ENCODE data around the gene KCNH3.
A peak's percentile ranks its signal among the peaks of the same experiment; 100 is the strongest.

Gene KCNH3, protein sequence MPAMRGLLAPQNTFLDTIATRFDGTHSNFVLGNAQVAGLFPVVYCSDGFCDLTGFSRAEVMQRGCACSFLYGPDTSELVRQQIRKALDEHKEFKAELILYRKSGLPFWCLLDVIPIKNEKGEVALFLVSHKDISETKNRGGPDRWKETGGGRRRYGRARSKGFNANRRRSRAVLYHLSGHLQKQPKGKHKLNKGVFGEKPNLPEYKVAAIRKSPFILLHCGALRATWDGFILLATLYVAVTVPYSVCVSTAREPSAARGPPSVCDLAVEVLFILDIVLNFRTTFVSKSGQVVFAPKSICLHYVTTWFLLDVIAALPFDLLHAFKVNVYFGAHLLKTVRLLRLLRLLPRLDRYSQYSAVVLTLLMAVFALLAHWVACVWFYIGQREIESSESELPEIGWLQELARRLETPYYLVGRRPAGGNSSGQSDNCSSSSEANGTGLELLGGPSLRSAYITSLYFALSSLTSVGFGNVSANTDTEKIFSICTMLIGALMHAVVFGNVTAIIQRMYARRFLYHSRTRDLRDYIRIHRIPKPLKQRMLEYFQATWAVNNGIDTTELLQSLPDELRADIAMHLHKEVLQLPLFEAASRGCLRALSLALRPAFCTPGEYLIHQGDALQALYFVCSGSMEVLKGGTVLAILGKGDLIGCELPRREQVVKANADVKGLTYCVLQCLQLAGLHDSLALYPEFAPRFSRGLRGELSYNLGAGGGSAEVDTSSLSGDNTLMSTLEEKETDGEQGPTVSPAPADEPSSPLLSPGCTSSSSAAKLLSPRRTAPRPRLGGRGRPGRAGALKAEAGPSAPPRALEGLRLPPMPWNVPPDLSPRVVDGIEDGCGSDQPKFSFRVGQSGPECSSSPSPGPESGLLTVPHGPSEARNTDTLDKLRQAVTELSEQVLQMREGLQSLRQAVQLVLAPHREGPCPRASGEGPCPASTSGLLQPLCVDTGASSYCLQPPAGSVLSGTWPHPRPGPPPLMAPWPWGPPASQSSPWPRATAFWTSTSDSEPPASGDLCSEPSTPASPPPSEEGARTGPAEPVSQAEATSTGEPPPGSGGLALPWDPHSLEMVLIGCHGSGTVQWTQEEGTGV

DNA sequence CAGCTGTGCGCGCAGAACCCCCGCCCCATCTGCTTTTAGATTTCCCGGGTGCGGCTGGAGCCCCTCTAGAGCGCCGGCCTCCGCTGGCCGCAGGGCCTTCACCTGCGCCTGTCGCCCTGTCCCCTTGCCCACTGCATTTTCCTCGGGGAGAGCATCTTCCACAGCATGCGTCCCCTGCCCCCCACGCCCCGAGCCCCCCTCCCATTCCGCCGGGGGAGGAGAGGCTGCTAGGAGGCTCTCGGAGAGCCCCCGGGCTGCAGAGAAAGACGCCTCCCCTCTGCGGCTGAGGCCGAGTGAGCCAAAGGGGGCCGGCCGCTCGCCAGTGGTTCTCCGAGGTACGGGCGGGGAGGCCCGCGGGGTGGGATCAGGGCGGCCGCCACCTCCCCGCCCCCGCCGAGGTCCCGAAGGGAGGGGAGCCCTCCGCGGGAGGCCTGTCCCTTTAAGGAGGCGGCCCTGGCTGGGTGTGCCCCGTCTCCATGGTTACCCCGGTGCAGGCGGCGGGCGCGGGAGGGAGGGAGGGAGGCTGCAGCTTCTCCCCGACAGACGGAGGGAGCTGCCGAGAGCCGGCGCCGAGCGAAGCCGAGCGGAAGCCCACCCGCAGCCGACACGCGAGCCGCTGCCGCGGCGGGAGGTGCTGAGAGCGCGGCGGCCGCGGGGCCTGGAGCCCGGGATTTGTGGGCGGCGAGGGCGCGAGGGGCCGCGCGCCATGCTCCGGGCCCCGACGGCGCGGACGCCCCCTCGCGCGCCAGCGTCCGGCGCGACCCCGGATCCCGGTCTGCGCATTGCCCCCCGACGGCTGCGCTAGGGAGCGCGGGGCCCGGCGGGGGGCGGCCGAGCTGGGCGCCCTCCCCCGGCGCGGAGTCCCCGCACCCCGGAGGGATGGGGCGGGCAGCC is at the start of gene KCNH3:
TSS of gene KCNH3 (plus strand) at position 521 of the 894 bp plus-strand sequence. CDS start 387 bp downstream, outside the sequence.
- POLR2A ChIA-PET = no interaction called here
- DNase-seq (ENCODE audit: low read depth, low spot score) = no peak
- CTCF ChIA-PET = interaction anchor here (0.8 to 3.9 kb wide), 7 partner anchors 15 to 450 kb away, joined by 3 to 35 read pairs (median 4); no protein-coding TSS in a partner anchor
- TF ChIP-seq, protein P1, sequence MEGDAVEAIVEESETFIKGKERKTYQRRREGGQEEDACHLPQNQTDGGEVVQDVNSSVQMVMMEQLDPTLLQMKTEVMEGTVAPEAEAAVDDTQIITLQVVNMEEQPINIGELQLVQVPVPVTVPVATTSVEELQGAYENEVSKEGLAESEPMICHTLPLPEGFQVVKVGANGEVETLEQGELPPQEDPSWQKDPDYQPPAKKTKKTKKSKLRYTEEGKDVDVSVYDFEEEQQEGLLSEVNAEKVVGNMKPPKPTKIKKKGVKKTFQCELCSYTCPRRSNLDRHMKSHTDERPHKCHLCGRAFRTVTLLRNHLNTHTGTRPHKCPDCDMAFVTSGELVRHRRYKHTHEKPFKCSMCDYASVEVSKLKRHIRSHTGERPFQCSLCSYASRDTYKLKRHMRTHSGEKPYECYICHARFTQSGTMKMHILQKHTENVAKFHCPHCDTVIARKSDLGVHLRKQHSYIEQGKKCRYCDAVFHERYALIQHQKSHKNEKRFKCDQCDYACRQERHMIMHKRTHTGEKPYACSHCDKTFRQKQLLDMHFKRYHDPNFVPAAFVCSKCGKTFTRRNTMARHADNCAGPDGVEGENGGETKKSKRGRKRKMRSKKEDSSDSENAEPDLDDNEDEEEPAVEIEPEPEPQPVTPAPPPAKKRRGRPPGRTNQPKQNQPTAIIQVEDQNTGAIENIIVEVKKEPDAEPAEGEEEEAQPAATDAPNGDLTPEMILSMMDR (IDR thresholded peaks at IDR 0.05; ENCODE audit: insufficient read depth, low read length, missing control alignments) = no peak
- H3K4me3 ChIP-seq (ENCODE audit: low read depth, low read length) = peak within 1 kb of the TSS; percentile 38

GRCh38 chr12:49489154-49489553 is 49.7 kb upstream of the KCNH3 start:
- no peak overlapping the region for H3K4me3 ChIP-seq (ENCODE audit: low read depth, low read length)
- DNase-seq (ENCODE audit: low read depth, low spot score) = no peak
- CTCF ChIA-PET = interaction anchor here (1.8 to 2.1 kb wide), 2 partner anchors 25 to 141 kb away, joined by 5 to 7 read pairs; no protein-coding TSS in a partner anchor
- POLR2A ChIA-PET = no interaction called here
- TF ChIP-seq, protein P1 (IDR thresholded peaks at IDR 0.05; ENCODE audit: insufficient read depth, low read length, missing control alignments) = no peak

DNA sequence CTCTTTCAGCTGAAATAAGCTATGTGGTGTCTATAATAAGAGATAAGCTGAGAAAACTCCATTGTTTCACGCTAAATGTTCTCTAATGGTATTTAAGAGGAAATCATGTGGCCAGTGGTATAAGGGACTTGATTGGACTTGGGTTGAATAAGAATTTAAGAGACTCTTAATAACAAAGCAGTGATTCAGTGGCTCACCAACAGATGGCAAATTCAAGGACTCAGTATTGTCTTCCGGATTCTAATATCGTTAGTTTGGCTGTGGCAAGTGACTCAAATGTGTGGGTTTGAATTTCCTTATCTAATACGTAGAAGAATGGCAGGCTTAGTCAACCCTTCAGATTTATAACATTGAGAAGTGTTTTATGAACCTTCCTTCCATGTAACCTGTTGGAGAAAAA is 49.1 kb upstream of the KCNH3 start:
- DNase-seq (ENCODE audit: low read depth, low spot score) = no peak
- ChIA-PET POLR2A (interaction anchor here (1.5 kb wide), 1 partner anchor 123 kb away, joined by 5 read pairs; the partner anchor contains the start of gene SPATS2), CTCF (interaction anchor here (0.7 to 2.4 kb wide), 6 partner anchors 16 to 147 kb away, joined by 3 to 8 read pairs (median 4); no protein-coding TSS in a partner anchor)
- TF ChIP-seq, protein P1 (IDR thresholded peaks at IDR 0.05; ENCODE audit: insufficient read depth, low read length, missing control alignments) = no peak
- no peak overlapping the region for H3K4me3 ChIP-seq (ENCODE audit: low read depth, low read length)

DNA sequence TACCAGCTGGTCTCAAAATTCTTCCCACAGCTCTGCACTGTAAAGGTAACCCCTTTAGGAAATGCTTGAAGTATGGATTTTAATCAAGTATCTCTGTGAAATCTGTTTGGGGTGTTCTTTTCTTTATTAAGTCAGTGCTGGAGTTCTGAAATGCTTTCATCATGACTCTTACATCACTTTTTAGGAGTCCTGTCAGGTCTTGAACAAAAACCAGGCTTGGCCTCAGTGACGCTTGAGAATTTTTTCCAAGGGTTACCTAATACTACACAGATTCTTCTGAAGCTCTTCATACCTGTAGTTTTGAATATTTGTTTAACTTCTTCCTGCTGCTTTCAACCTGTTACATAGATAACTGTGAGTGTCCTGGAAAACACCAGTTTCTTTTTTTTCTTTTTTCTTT is 47.0 kb upstream of the KCNH3 start:
- POLR2A ChIA-PET = no interaction called here
- H3K4me3 ChIP-seq (ENCODE audit: low read depth, low read length) = no peak overlapping the region
- CTCF ChIA-PET = interaction anchor here (0.9 to 2.4 kb wide), 6 partner anchors 9 to 150 kb away, joined by 3 to 8 read pairs (median 4); no protein-coding TSS in a partner anchor
- TF ChIP-seq, protein P1 (IDR thresholded peaks at IDR 0.05; ENCODE audit: insufficient read depth, low read length, missing control alignments) = no peak
- DNase-seq (ENCODE audit: low read depth, low spot score) = no peak

DNA sequence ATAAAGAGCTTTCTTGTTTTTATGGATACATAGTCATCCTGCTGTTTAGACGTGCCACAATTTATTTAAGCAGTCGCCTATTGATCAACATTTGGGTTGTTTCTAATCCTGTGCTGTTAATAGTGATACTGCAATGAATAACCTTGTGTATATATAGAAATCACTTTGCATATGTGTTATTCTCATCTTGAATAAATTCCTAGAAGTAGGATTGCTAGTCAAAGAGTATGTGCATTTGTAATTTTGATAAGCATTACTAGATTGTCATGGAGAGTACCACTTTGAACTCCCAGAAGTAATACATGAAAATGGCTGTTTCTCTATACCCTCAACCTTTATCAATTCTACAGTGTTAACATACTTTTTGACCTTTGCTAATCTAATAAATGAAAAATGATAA is 44.9 kb upstream of the KCNH3 start:
- TF ChIP-seq, protein P1 (IDR thresholded peaks at IDR 0.05; ENCODE audit: insufficient read depth, low read length, missing control alignments) = no peak
- no peak overlapping the region for H3K4me3 ChIP-seq (ENCODE audit: low read depth, low read length)
- ChIA-PET CTCF (interaction anchor here (0.8 to 4.5 kb wide), 6 partner anchors 9 to 136 kb away, joined by 3 to 22 read pairs (median 3); no protein-coding TSS in a partner anchor), POLR2A (no interaction called here)
- DNase-seq (ENCODE audit: low read depth, low spot score) = no peak

Data from AG04449 (cell line).